HG02840 (cell line): ENCODE measurements around the gene GRPEL1.
"Not testable (repeated sequence)": the region's sequence is repeated elsewhere in the genome, so short reads cannot be mapped to it uniquely, and the experiment has no call there.

Source experiments
- ATAC-seq: cut with Tn5 transposase; IDR thresholded peaks from one replicate; pipeline ENCODE4 v1.9.1; 2021; ENCODE audit warnings: mild to moderate bottlenecking, moderate library complexity, moderate number of reproducible peaks; ENCODE audit not compliant: unreplicated experiment, low FRiP score

Gene GRPEL1

GRCh38 chr4:7067452-7068278 lies at the start of gene GRPEL1:
GRPEL1 (minus strand) TSS chr4:7068064; CDS start chr4:7068032, 32 bp downstream.
- peak; percentile 91 for ATAC-seq

DNA sequence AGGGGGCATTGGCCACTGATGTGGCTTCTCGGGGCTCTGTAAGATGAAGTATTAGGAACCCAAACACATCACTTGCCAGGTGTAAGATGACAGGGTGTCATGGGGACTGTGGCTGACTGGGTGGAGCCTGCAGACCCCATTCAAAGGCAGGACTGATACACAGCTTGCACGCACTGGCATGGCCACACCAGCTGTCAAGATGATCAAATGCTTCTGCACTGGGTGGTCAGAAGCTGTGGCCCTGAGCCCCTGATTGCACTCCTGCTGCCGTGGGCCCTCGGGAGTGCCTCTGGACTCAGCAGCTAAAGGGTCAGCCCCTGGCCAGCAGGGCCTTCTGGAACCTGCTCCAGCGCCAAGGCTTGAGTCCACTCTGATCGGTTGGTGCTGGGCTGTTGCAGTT lies 48.8 kb upstream of the GRPEL1 start:
- no peak for ATAC-seq

- no peak for ATAC-seq
Measured at GRCh38 chr4:7115557-7116340, 47.9 kb upstream of the GRPEL1 start.

DNA sequence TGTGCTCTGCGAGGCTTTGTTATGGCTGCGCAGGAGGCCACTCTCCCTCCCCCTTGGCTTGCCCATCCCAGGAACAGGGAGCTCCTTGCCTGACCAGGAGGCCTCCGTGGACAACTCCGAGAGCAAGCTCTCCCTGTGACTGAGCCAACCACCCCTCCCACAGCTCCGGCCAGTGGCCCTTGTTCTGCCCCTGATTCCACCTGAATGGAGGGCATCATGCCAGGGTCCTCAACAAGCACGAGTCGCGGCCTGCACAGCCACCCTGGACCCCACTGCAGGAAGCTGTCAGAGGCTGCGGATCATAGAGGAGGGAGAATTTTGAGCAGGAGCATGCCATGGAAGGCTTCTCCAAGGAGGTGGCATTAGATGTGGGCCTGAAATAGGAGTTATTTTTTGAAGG lies 44.8 kb upstream of the GRPEL1 start:
- ATAC-seq: no peak

GRCh38 chr4:7111441-7111840 lies 43.6 kb upstream of the GRPEL1 start:
- ATAC-seq: no peak

DNA sequence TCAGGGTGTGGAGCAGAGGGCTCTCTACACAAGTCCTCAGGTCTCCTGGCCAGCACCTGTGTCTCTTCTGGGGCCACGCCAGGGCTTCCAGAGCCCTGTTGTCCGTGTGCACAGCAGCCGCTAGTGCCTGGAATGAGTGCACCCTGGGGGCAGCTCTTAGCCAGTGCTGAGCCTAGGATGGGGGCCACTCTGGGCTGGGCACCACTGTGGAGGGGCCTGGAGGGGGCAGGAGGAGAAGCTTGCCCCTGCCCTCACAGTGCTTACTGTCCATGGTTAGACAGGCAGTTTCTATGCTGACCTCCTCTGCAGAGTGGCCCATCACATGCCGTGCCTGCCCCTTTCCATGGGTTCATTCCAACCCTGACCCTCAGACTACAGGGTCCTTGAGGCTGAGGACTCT lies 42.7 kb upstream of the GRPEL1 start:
- ATAC-seq: no peak

DNA sequence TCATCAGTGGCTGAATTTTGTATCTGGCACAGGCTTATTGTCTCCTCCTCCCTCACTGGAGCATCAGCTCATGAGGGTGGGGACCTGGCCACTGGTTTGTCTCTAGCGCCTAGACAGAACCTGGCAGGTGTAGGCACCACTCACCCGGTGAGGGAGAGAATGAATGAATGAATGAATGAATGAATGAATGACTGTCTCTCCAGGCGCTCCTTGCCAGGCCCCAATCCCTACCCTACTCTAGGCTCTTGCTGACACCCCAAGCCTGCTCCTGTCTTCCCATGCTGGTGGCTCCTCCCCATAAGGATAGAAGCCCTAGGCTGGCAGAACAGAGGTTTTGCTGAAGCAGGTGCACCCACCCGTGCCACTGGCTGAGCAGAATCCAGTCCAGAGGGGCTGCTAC lies 41.3 kb upstream of the GRPEL1 start:
- no peak for ATAC-seq

- ATAC-seq: no peak
Measured at GRCh38 chr4:7108660-7109059, 40.8 kb upstream of the GRPEL1 start.

GRCh38 chr4:7108046-7108625 lies 40.3 kb upstream of the GRPEL1 start:
- ATAC-seq: no peak

GRCh38 chr4:7107166-7107905 lies 39.5 kb upstream of the GRPEL1 start:
- ATAC-seq: no peak

DNA sequence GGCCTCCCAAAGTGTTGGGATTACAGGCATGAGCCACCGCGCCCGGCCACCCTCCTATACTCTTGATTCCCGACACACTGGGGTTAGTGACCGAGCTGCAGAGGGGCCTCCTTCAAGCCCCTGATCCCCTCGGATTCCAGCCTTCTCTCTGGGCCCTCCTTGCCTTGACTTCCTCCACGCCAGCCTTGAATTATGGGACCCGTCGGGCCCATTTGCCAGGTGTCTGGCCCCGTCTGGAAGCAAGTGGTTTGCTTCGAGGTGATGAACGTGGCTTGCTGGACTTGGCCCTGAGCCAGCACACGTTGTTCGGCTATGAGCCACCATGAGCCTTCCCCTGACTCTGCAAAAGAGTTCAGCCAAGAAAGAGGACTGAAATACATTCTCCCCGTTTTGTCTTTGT lies 37.4 kb upstream of the GRPEL1 start:
- no peak for ATAC-seq

DNA sequence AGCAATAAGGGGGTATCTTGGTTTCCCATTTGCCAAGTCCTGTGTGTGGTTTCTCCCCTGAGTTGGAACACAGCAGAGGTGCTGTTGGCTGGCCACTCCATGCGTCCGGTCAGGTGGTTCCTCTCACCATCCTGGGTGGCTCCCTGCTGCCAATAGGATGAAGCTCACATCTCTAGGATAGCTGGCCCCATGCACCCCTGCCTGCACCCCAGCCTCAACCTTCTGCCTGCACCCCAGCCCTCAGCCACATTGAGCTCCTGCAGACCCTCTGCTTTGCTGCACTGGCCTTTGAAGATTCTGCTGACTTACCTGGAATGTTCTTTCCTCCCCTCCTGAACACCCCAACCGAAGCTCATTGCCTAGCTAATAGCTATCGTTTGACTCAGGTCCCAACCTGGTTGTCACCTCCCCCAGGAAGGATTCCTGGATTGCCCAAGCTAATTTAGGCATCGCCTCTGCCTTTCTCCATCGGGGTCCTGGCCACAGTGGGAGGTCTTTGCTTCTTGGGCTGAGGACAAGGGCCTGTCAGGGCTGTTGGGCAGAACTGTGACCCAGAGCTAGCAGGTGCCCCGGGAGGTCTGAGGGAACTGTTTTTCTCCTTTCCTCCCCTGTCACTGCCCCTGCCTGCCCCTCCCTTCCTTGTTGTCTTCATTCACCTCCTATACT lies 36.6 kb upstream of the GRPEL1 start:
- no peak for ATAC-seq

DNA sequence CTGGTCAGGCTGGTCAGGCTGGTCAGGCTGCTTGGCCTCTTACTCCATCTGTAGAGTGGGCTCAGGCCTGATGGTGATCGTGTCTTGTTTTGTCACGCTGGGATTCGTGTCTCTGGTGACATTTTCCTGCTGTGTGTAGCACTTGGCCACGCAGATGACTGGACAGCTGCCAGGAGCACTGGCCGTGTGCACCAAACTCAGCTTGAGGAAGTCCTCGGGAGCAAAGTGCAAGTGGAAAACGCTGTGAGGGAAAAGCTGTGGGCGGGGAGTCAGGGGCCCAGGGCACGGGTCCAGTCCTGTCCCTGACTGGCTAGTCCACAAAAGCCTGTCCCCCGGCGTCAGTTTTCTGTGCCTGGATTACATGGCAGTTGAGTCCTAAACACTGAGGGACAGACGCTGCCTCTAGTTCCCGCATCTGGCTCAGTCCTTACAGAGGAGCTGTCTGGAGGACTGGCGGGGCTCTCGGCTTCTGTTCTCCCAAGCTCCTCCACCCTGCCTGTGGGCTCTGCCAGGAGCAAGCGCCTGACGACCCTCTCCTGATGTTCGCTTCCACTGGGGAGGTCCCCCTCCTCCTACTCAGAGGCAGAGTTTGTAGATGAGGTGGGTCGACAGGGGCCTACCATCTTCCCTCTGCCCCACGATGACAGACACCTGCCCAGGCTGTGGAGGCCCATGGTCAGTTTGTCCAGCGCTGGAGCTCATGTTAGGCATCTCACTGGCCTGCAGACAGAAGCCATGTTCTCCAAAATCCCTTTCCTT lies 35.9 kb upstream of the GRPEL1 start:
- no peak for ATAC-seq

DNA sequence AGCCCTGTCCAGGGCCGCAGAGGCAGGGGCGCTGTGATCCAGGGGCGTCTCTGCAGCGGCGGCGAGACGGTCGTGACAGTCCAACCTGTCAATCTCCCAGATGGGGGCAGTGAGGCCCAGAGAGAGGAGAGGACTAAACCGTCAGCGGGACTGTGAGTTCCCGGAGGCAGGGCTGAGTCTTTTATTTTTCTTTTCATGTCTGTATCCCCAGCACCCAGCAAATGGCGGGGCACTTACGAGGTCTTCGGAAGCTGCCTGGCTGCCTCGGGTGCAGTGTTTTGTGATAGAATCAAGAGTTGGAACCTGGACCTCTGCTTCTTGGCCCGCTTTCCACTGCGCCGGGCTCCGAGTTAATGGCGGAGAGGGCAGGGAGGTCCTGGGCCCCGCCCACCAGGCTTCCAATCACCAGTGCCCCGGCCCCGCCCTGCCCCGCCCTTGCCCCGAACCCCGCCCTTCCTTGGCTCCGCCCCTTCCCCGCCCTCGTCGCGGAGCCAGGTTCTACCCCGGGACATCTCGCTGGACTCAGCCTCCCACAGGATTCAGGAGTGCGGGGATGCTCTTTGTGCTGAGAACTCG lies 35.3 kb upstream of the GRPEL1 start:
- peak; percentile 72 for ATAC-seq

- ATAC-seq: not testable (repeated sequence)
Measured at GRCh38 chr4:7102516-7102909, 34.6 kb upstream of the GRPEL1 start.

GRCh38 chr4:7101692-7102515 lies 34.0 kb upstream of the GRPEL1 start:
- ATAC-seq: no peak

- no peak for ATAC-seq
Measured at GRCh38 chr4:7096236-7096635, 28.4 kb upstream of the GRPEL1 start.

DNA sequence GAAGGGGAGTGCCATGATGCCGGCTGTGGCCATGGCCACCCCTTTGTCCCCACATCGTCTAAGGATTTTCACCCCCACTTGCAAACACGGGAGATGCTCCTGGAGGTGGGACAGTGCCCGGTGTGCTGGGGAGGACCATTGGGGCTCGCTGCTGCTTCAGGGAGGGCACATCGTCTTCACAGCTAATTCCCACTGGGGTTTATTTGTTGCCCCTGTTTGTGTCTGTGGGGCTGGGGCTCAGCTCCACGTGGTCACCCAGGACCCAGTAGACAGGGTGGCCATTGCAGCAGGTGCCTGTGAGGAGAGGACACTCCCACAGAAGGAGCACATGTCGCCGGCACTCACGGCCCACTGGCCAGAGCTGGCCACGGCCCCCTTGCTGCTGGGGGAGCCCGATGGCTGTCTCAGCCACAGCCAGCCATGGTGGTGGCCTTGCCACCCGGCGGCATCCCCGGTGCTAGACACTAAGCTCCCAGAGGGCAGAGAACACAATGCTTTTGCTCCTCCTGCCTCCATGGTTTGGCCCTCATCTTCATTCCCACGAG lies 27.8 kb upstream of the GRPEL1 start:
- ATAC-seq: no peak
